Measurements from ENCODE around the gene CH25H. TPM values are rescaled to one million over a fixed set of nuclear protein-coding genes. Genes with fewer than 3 reads are reported as not detected.

Gene CH25H
- total and polyA plus RNA-seq, 2 donors from 2014 or later, result 1.2 to 3.2 TPM

DNA sequence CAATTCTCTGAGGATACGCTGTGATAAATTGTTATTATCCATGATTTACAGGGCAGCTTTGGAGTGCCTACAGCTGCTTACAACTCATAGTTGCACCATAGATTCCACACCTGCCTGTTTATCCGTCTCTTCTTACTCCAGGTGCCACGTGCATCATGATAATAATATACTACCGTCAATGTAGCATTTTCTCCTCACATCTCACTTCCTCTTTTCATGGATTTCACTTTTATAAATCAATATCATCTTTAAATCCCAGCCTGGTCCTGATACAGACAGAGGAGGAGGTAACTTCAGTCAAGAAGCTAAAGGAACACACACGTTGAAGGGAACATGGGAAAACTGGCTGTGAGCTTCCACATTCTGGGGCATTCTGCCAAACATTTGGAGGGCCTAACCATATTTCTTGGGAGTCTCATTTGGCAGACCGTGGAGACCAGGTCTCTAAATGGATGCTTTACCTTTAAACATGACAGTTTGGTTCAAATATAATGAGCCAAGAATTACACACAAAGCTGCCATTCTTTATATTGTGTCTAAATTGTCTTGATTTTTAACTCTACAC is 2.4 kb downstream of the CH25H start:
- H3K4me3 ChIP-seq (ENCODE audit: low read length in 3 of 3), result no peak overlapping the region
- DNase-seq, result peak in 1 of 5 donors; percentile 29
- TF ChIP-seq, protein P1, sequence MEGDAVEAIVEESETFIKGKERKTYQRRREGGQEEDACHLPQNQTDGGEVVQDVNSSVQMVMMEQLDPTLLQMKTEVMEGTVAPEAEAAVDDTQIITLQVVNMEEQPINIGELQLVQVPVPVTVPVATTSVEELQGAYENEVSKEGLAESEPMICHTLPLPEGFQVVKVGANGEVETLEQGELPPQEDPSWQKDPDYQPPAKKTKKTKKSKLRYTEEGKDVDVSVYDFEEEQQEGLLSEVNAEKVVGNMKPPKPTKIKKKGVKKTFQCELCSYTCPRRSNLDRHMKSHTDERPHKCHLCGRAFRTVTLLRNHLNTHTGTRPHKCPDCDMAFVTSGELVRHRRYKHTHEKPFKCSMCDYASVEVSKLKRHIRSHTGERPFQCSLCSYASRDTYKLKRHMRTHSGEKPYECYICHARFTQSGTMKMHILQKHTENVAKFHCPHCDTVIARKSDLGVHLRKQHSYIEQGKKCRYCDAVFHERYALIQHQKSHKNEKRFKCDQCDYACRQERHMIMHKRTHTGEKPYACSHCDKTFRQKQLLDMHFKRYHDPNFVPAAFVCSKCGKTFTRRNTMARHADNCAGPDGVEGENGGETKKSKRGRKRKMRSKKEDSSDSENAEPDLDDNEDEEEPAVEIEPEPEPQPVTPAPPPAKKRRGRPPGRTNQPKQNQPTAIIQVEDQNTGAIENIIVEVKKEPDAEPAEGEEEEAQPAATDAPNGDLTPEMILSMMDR (IDR thresholded peaks at IDR 0.05; ENCODE audit: borderline replicate concordance, extremely low read depth, insufficient read depth), result no peak
- H3K27me3 ChIP-seq (ENCODE audit: control insufficient read depth, insufficient read depth, low read length), result peaks cover 26% of the 10 kb centered on the region
- no peaks in the 10 kb centered on the region for H3K9me3 ChIP-seq (ENCODE audit: control insufficient read depth in 2 of 3, insufficient read depth in 1 of 3, low read length in 3 of 3)
- FAIRE-seq, result no peak
- peaks cover 0 to 18% (median 8%) of the 10 kb centered on the region in 3 donors for H3K4me1 ChIP-seq (ENCODE audit: control insufficient read depth in 2 of 3, insufficient read depth in 2 of 3, low read depth in 1 of 3, low read length in 3 of 3)
- H3K36me3 ChIP-seq (ENCODE audit: control insufficient read depth in 2 of 3, insufficient read depth in 3 of 3, low read length in 3 of 3), result no peaks in the 10 kb centered on the region
- no peak overlapping the region for H3K27ac ChIP-seq (ENCODE audit: low read depth in 2 of 2, low read length in 2 of 2)
- H3K9ac ChIP-seq (ENCODE audit: low read length in 3 of 3), result no peak overlapping the region
- intact Hi-C loops (cut with DNase I), result no loop called here

- no peak overlapping the region for H3K27ac ChIP-seq (ENCODE audit: low read depth in 2 of 2, low read length in 2 of 2)
- H3K36me3 ChIP-seq (ENCODE audit: control insufficient read depth in 2 of 3, insufficient read depth in 3 of 3, low read length in 3 of 3), result no peaks in the 10 kb centered on the region
- no peak overlapping the region for H3K9ac ChIP-seq (ENCODE audit: low read length in 3 of 3)
- TF ChIP-seq, protein P1 (IDR thresholded peaks at IDR 0.05; ENCODE audit: borderline replicate concordance, extremely low read depth, insufficient read depth), result no peak
- H3K4me1 ChIP-seq (ENCODE audit: control insufficient read depth in 2 of 3, insufficient read depth in 2 of 3, low read depth in 1 of 3, low read length in 3 of 3), result peaks cover 0 to 16% (median 7%) of the 10 kb centered on the region in 3 donors
- no peaks in the 10 kb centered on the region for H3K9me3 ChIP-seq (ENCODE audit: control insufficient read depth in 2 of 3, insufficient read depth in 1 of 3, low read length in 3 of 3)
- FAIRE-seq (no peak), DNase-seq (no peak)
- H3K4me3 ChIP-seq (ENCODE audit: low read length in 3 of 3), result no peak overlapping the region
- intact Hi-C loops (cut with DNase I), result no loop called here
- peaks cover 20% of the 10 kb centered on the region for H3K27me3 ChIP-seq (ENCODE audit: control insufficient read depth, insufficient read depth, low read length)
Observed at GRCh38 chr10:89203237-89203636, 3.9 kb downstream of the CH25H start.

DNA sequence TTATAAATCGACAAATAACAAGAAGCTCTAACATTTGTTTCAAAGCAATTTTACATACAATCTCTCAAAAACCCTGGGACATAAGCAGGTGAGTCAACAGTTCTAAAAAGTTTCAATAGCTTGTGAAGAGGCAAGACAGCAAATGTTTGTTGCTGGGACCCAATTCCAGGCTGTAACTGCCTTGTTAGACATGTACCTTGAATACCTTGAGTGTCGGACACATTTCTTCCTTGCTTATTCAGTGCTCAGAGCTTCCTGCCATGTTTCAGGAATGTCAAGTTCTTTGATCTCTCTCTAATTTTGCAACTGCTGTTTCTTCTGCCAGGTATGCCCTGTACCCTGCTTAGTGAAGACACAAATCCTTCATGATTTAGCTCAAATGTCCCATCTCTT is 5.1 kb downstream of the CH25H start:
- peaks cover 0 to 7% (median 4%) of the 10 kb centered on the region in 3 donors for H3K4me1 ChIP-seq (ENCODE audit: control insufficient read depth in 2 of 3, insufficient read depth in 2 of 3, low read depth in 1 of 3, low read length in 3 of 3)
- H3K27me3 ChIP-seq (ENCODE audit: control insufficient read depth, insufficient read depth, low read length), result peaks cover 16% of the 10 kb centered on the region
- no peak overlapping the region for H3K9ac ChIP-seq (ENCODE audit: low read length in 3 of 3)
- FAIRE-seq, result no peak
- no peaks in the 10 kb centered on the region for H3K36me3 ChIP-seq (ENCODE audit: control insufficient read depth in 2 of 3, insufficient read depth in 3 of 3, low read length in 3 of 3)
- DNase-seq, result no peak
- no peak overlapping the region for H3K27ac ChIP-seq (ENCODE audit: low read depth in 2 of 2, low read length in 2 of 2)
- TF ChIP-seq, protein P1 (IDR thresholded peaks at IDR 0.05; ENCODE audit: borderline replicate concordance, extremely low read depth, insufficient read depth), result no peak
- no peaks in the 10 kb centered on the region for H3K9me3 ChIP-seq (ENCODE audit: control insufficient read depth in 2 of 3, insufficient read depth in 1 of 3, low read length in 3 of 3)
- intact Hi-C loops (cut with DNase I), result no loop called here
- H3K4me3 ChIP-seq (ENCODE audit: low read length in 3 of 3), result no peak overlapping the region

Measured in kidney (tissue), 14 donors.